ENCODE measurements around the gene TPD52L1.

Gene TPD52L1

GRCh38 chr6:125262016-125263013 is 108.7 kb downstream of the TPD52L1 start:
- no peak overlapping the region for H2BK5ac ChIP-seq (ENCODE audit: low read depth, low read length, poor library complexity, severe bottlenecking)
- H3K4ac ChIP-seq (ENCODE audit: low read depth in 1 of 2, low read length in 2 of 2), result no peak overlapping the region

GRCh38 chr6:125264476-125264875 is 110.9 kb downstream of the TPD52L1 start:
- Histone ChIP-seq H3K4me1 (ENCODE audit: control insufficient read depth, insufficient read depth, low read depth, low read length) (peaks cover 10% of the 10 kb centered on the region), H3K23ac (ENCODE audit: low read length in 2 of 2) (no peak overlapping the region), H3K9ac (ENCODE audit: low read length) (no peak overlapping the region), H3K14ac (ENCODE audit: low read length in 2 of 2) (no peak overlapping the region), H2AFZ (ENCODE audit: low read depth, low read length) (no peak overlapping the region), H2BK120ac (ENCODE audit: low read depth, low read length) (no peak overlapping the region), H3K27ac (ENCODE audit: low read length, poor library complexity, severe bottlenecking) (no peak overlapping the region), H4K8ac (ENCODE audit: low read length) (no peak overlapping the region), H2BK12ac (ENCODE audit: low read length in 2 of 2) (no peak overlapping the region), H2BK15ac (ENCODE audit: low read depth, poor library complexity, severe bottlenecking) (no peak overlapping the region), H4K91ac (ENCODE audit: low read length) (peak overlapping the region; percentile 65), H3K4me2 (ENCODE audit: low read length, poor library complexity, severe bottlenecking) (no peak overlapping the region), H3K27me3 (ENCODE audit: control insufficient read depth in 1 of 2, insufficient read depth in 1 of 2, low read length in 2 of 2) (no peaks in the 10 kb centered on the region), H3K18ac (ENCODE audit: low read depth in 1 of 2, low read length in 2 of 2) (no peak overlapping the region), H2AK5ac (ENCODE audit: low read length, severe bottlenecking) (peak overlapping the region; percentile 89), H2BK5ac (ENCODE audit: low read depth, low read length, poor library complexity, severe bottlenecking) (no peak overlapping the region), H3K4me3 (ENCODE audit: insufficient read depth in 1 of 2, low read depth in 1 of 2, low read length in 2 of 2) (no peak overlapping the region), H3K9me3 (ENCODE audit: control insufficient read depth, low read length) (no peaks in the 10 kb centered on the region), H3K36me3 (ENCODE audit: control insufficient read depth in 1 of 2, insufficient read depth in 2 of 2, low read depth in 1 of 2, low read length in 2 of 2) (no peaks in the 10 kb centered on the region), H3K4ac (ENCODE audit: low read depth in 1 of 2, low read length in 2 of 2) (no peak overlapping the region), H3K79me1 (replicated peaks; ENCODE audit: low read length, poor library complexity, severe bottlenecking) (no peaks in the 10 kb centered on the region)
- no peak for DNase-seq
- 80% methylated on average over 2 of the region's 4 CpGs for WGBS

More at GRCh38 chr6:125262016-125263013, 108.7 kb downstream of the TPD52L1 start:
- no peak for DNase-seq
- Histone ChIP-seq H2AK5ac (ENCODE audit: low read length, severe bottlenecking) (peak overlapping the region; percentile 65), H3K79me1 (replicated peaks; ENCODE audit: low read length, poor library complexity, severe bottlenecking) (no peaks in the 10 kb centered on the region), H2BK120ac (ENCODE audit: low read depth, low read length) (no peak overlapping the region), H3K27me3 (ENCODE audit: control insufficient read depth in 1 of 2, insufficient read depth in 1 of 2, low read length in 2 of 2) (no peaks in the 10 kb centered on the region), H3K9me3 (ENCODE audit: control insufficient read depth, low read length) (no peaks in the 10 kb centered on the region), H3K4me3 (ENCODE audit: insufficient read depth in 1 of 2, low read depth in 1 of 2, low read length in 2 of 2) (peak overlapping the region in 1 of 2 experiments; percentile 59), H3K14ac (ENCODE audit: low read length in 2 of 2) (no peak overlapping the region), H4K91ac (ENCODE audit: low read length) (no peak overlapping the region), H3K9ac (ENCODE audit: low read length) (peak overlapping the region; percentile 63), H3K18ac (ENCODE audit: low read depth in 1 of 2, low read length in 2 of 2) (no peak overlapping the region), H2BK15ac (ENCODE audit: low read depth, poor library complexity, severe bottlenecking) (no peak overlapping the region), H3K4me2 (ENCODE audit: low read length, poor library complexity, severe bottlenecking) (no peak overlapping the region), H3K4me1 (ENCODE audit: control insufficient read depth, insufficient read depth, low read depth, low read length) (peaks cover 2% of the 10 kb centered on the region), H4K8ac (ENCODE audit: low read length) (no peak overlapping the region), H2AFZ (ENCODE audit: low read depth, low read length) (no peak overlapping the region), H3K23ac (ENCODE audit: low read length in 2 of 2) (no peak overlapping the region), H3K27ac (ENCODE audit: low read length, poor library complexity, severe bottlenecking) (peak overlapping the region; percentile 81), H3K36me3 (ENCODE audit: control insufficient read depth in 1 of 2, insufficient read depth in 2 of 2, low read depth in 1 of 2, low read length in 2 of 2) (no peaks in the 10 kb centered on the region), H2BK12ac (ENCODE audit: low read length in 2 of 2) (no peak overlapping the region)
- WGBS, result 91% methylated on average over 8 of the region's 12 CpGs

- no peak for DNase-seq
- peak overlapping the region; percentile 14 for H2AK5ac ChIP-seq (ENCODE audit: low read length, severe bottlenecking)
- peak overlapping the region in 1 of 2 experiments; percentile 19 for H3K14ac ChIP-seq (ENCODE audit: low read length in 2 of 2)
- H3K36me3 ChIP-seq (ENCODE audit: control insufficient read depth in 1 of 2, insufficient read depth in 2 of 2, low read depth in 1 of 2, low read length in 2 of 2), result peaks cover 21 to 22% of the 10 kb centered on the region in 2 experiments
- no peaks in the 10 kb centered on the region for H3K27me3 ChIP-seq (ENCODE audit: control insufficient read depth in 1 of 2, insufficient read depth in 1 of 2, low read length in 2 of 2)
- H3K4me3 ChIP-seq (ENCODE audit: insufficient read depth in 1 of 2, low read depth in 1 of 2, low read length in 2 of 2), result no peak overlapping the region
- H3K9me3 ChIP-seq (ENCODE audit: control insufficient read depth, low read length), result no peaks in the 10 kb centered on the region
- H3K79me1 ChIP-seq (replicated peaks; ENCODE audit: low read length, poor library complexity, severe bottlenecking), result no peaks in the 10 kb centered on the region
- H3K4me2 ChIP-seq (ENCODE audit: low read length, poor library complexity, severe bottlenecking), result no peak overlapping the region
- H3K23ac ChIP-seq (ENCODE audit: low read length in 2 of 2), result no peak overlapping the region
- H2AFZ ChIP-seq (ENCODE audit: low read depth, low read length), result no peak overlapping the region
- no peak overlapping the region for H3K18ac ChIP-seq (ENCODE audit: low read depth in 1 of 2, low read length in 2 of 2)
- 94% methylated on average over 12 of the region's 12 CpGs for WGBS
- no peak overlapping the region for H2BK15ac ChIP-seq (ENCODE audit: low read depth, poor library complexity, severe bottlenecking)
- H3K9ac ChIP-seq (ENCODE audit: low read length), result no peak overlapping the region
- no peak overlapping the region for H3K27ac ChIP-seq (ENCODE audit: low read length, poor library complexity, severe bottlenecking)
- no peak overlapping the region for H3K4ac ChIP-seq (ENCODE audit: low read depth in 1 of 2, low read length in 2 of 2)
- no peak overlapping the region for H2BK120ac ChIP-seq (ENCODE audit: low read depth, low read length)
- H4K8ac ChIP-seq (ENCODE audit: low read length), result no peak overlapping the region
- H4K91ac ChIP-seq (ENCODE audit: low read length), result no peak overlapping the region
- H2BK5ac ChIP-seq (ENCODE audit: low read depth, low read length, poor library complexity, severe bottlenecking), result no peak overlapping the region
- no peak overlapping the region for H2BK12ac ChIP-seq (ENCODE audit: low read length in 2 of 2)
- H3K4me1 ChIP-seq (ENCODE audit: control insufficient read depth, insufficient read depth, low read depth, low read length), result peaks cover 7% of the 10 kb centered on the region
These were observed 114.4 kb downstream of the TPD52L1 start for GRCh38 chr6:125267806-125268523.

GRCh38 chr6:125268765-125269164 is 115.2 kb downstream of the TPD52L1 start:
- Histone ChIP-seq H3K4ac (ENCODE audit: low read depth in 1 of 2, low read length in 2 of 2) (no peak overlapping the region), H3K14ac (ENCODE audit: low read length in 2 of 2) (no peak overlapping the region), H2BK15ac (ENCODE audit: low read depth, poor library complexity, severe bottlenecking) (no peak overlapping the region), H4K91ac (ENCODE audit: low read length) (no peak overlapping the region), H4K8ac (ENCODE audit: low read length) (no peak overlapping the region), H2BK120ac (ENCODE audit: low read depth, low read length) (no peak overlapping the region), H3K79me1 (replicated peaks; ENCODE audit: low read length, poor library complexity, severe bottlenecking) (peaks cover 3% of the 10 kb centered on the region), H3K4me2 (ENCODE audit: low read length, poor library complexity, severe bottlenecking) (no peak overlapping the region), H2BK5ac (ENCODE audit: low read depth, low read length, poor library complexity, severe bottlenecking) (no peak overlapping the region), H3K4me1 (ENCODE audit: control insufficient read depth, insufficient read depth, low read depth, low read length) (peaks cover 7% of the 10 kb centered on the region), H3K27ac (ENCODE audit: low read length, poor library complexity, severe bottlenecking) (no peak overlapping the region), H3K27me3 (ENCODE audit: control insufficient read depth in 1 of 2, insufficient read depth in 1 of 2, low read length in 2 of 2) (no peaks in the 10 kb centered on the region), H3K18ac (ENCODE audit: low read depth in 1 of 2, low read length in 2 of 2) (no peak overlapping the region), H3K36me3 (ENCODE audit: control insufficient read depth in 1 of 2, insufficient read depth in 2 of 2, low read depth in 1 of 2, low read length in 2 of 2) (peaks cover 28 to 29% of the 10 kb centered on the region in 2 experiments), H3K23ac (ENCODE audit: low read length in 2 of 2) (no peak overlapping the region), H3K9ac (ENCODE audit: low read length) (no peak overlapping the region), H2AFZ (ENCODE audit: low read depth, low read length) (no peak overlapping the region), H3K4me3 (ENCODE audit: insufficient read depth in 1 of 2, low read depth in 1 of 2, low read length in 2 of 2) (no peak overlapping the region), H2BK12ac (ENCODE audit: low read length in 2 of 2) (no peak overlapping the region), H3K9me3 (ENCODE audit: control insufficient read depth, low read length) (no peaks in the 10 kb centered on the region), H2AK5ac (ENCODE audit: low read length, severe bottlenecking) (no peak overlapping the region)
- 98% methylated on average over 4 of the region's 4 CpGs for WGBS
- no peak for DNase-seq

All from mesenchymal stem cell (in vitro differentiated cells and primary cell).